Natural killer cell treated with Interleukin-12 subunit alpha and Interleukin-12 subunit beta and Interleukin-15 and Interleukin-18, amount 100 ng/mL, for 72 hours (primary cell): ENCODE measurements around the gene NINL. TPM values are rescaled to one million over a fixed set of nuclear protein-coding genes. Genes with fewer than 3 reads are reported as not detected.
"Not testable (repeated sequence)": the region's sequence is repeated elsewhere in the genome, so short reads cannot be mapped to it uniquely, and the experiment has no call there.

Source experiments
- ATAC-seq, 2 donors: fragments of 150-1000 bp; cut with Tn5 transposase in 1 of 2; sonication (Bioruptor Pico), chemical (Tn5 transposase) in 1 of 2; 2 replicates each; pipeline ENCODE4 v1.10.0; 2021
- DNase-seq: peaks from one replicate; pipeline ENCODE4 v3.0.0; 2022; ENCODE audit warnings: low spot score
- H3K27ac Mint-ChIP-seq, 2 donors: 1 replicate in 1 of 2; 2 replicates in 1 of 2; pipeline ENCODE4 v1.8.0; 2022; ENCODE audit warnings: mixed read lengths in 2 of 2, mild to moderate bottlenecking in 1 of 2, moderate library complexity in 1 of 2
- H3K27me3 Mint-ChIP-seq, 2 donors: 1 replicate in 1 of 2; 2 replicates in 1 of 2; pipeline ENCODE4 v1.8.0; 2022; ENCODE audit warnings: mixed read lengths in 2 of 2
- H3K36me3 Mint-ChIP-seq: one replicate; pipeline ENCODE4 v1.8.0; 2022; ENCODE audit warnings: mixed read lengths
- H3K4me1 Mint-ChIP-seq, 2 donors: 1 replicate in 1 of 2; 2 replicates in 1 of 2; pipeline ENCODE4 v1.8.0; 2022; ENCODE audit warnings: low read depth in 2 of 2, mixed read lengths in 2 of 2, mild to moderate bottlenecking in 1 of 2
- H3K4me3 Mint-ChIP-seq: one replicate; pipeline ENCODE4 v1.8.0; 2022; ENCODE audit warnings: mixed read lengths
- H3K9me3 Mint-ChIP-seq: 2 replicates; pipeline ENCODE4 v1.8.0; 2022; ENCODE audit warnings: mixed read lengths
- total RNA-seq, 2 donors: library from RNA; stranded (reverse); gene quantifications; one replicate each; pipeline ENCODE4 v1.2.3, GENCODE V29; 2022

The NINL gene
- total RNA-seq = 1 to 10 TPM; 1.4 to 1.6 TPM

GRCh38 chr20:25584905-25585704 is at the start of gene NINL:
TSS of gene NINL (minus strand) at chr20:25585531. CDS start at chr20:25526587, 58,944 bp downstream.
- DNase-seq (peak; percentile 65), ATAC-seq (peak; percentile 85 to 89)
- no peaks in the 10 kb centered on the region for H3K36me3 Mint-ChIP-seq
- H3K4me1 Mint-ChIP-seq = peaks cover 4 to 5% of the 10 kb centered on the region in 2 donors
- no peaks in the 10 kb centered on the region for H3K9me3 Mint-ChIP-seq
- peaks cover 13 to 16% of the 10 kb centered on the region in 2 donors for H3K27me3 Mint-ChIP-seq
- peak within 1 kb of the TSS; percentile 73 for H3K4me3 Mint-ChIP-seq
- no peak within 1 kb of the TSS for H3K27ac Mint-ChIP-seq

- no peak overlapping the region for H3K27ac Mint-ChIP-seq
- DNase-seq (no peak), ATAC-seq (no peak)
- H3K4me3 Mint-ChIP-seq = no peak overlapping the region
- H3K9me3 Mint-ChIP-seq = no peaks in the 10 kb centered on the region
- peaks cover 22% of the 10 kb centered on the region for H3K36me3 Mint-ChIP-seq
- H3K4me1 Mint-ChIP-seq = no peaks in the 10 kb centered on the region
- H3K27me3 Mint-ChIP-seq = no peaks in the 10 kb centered on the region
Observed at GRCh38 chr20:25632940-25633790, 47.8 kb upstream of the NINL start.

- not testable (repeated sequence) for H3K36me3 Mint-ChIP-seq, H3K9me3 Mint-ChIP-seq, H3K27ac Mint-ChIP-seq, ATAC-seq, H3K4me1 Mint-ChIP-seq, H3K4me3 Mint-ChIP-seq, H3K27me3 Mint-ChIP-seq, DNase-seq
Observed at GRCh38 chr20:25630615-25631014, 45.3 kb upstream of the NINL start.

- Mint-ChIP-seq H3K27me3 (no peaks in the 10 kb centered on the region), H3K36me3 (peaks cover 5% of the 10 kb centered on the region), H3K9me3 (no peaks in the 10 kb centered on the region), H3K4me3 (no peak overlapping the region), H3K4me1 (no peaks in the 10 kb centered on the region), H3K27ac (no peak overlapping the region)
- ATAC-seq (no peak), DNase-seq (no peak)
Observed at GRCh38 chr20:25629816-25630499, 44.6 kb upstream of the NINL start.

- ATAC-seq (no peak), DNase-seq (no peak)
- peaks cover 21% of the 10 kb centered on the region in 2 donors for H3K4me1 Mint-ChIP-seq
- peaks cover 9% of the 10 kb centered on the region for H3K36me3 Mint-ChIP-seq
- H3K27me3 Mint-ChIP-seq = no peaks in the 10 kb centered on the region
- H3K9me3 Mint-ChIP-seq = no peaks in the 10 kb centered on the region
- no peak overlapping the region for H3K4me3 Mint-ChIP-seq
- no peak overlapping the region for H3K27ac Mint-ChIP-seq
Observed at GRCh38 chr20:25626779-25627178, 41.4 kb upstream of the NINL start.

GRCh38 chr20:25624500-25624939 is 39.2 kb upstream of the NINL start:
- no peak for DNase-seq

GRCh38 chr20:25623736-25624499 is 38.6 kb upstream of the NINL start, which contains the start of gene NANP:
TSS of gene NANP (minus strand) at chr20:25624014. CDS start at chr20:25623948, 66 bp downstream.
- Mint-ChIP-seq H3K4me1 (peaks cover 22 to 24% of the 10 kb centered on the region in 2 donors), H3K27ac (peak within 1 kb of the TSS; percentile 95), H3K9me3 (no peaks in the 10 kb centered on the region), H3K27me3 (no peaks in the 10 kb centered on the region), H3K4me3 (peak within 1 kb of the TSS; percentile 87), H3K36me3 (peaks cover 9% of the 10 kb centered on the region)
- ATAC-seq = peak; percentile 91 to 92
- DNase-seq = peak; percentile 95

More at GRCh38 chr20:25624500-25624939, 39.2 kb upstream of the NINL start:
- Mint-ChIP-seq H3K27me3 (no peaks in the 10 kb centered on the region), H3K4me1 (peaks cover 22 to 24% of the 10 kb centered on the region in 2 donors), H3K4me3 (peak overlapping the region; percentile 87), H3K36me3 (peaks cover 9% of the 10 kb centered on the region), H3K27ac (peak overlapping the region; percentile 95), H3K9me3 (no peaks in the 10 kb centered on the region)
- ATAC-seq = no peak

- Mint-ChIP-seq H3K4me1 (peaks cover 22 to 24% of the 10 kb centered on the region in 2 donors), H3K27ac (peak overlapping the region; percentile 95), H3K4me3 (peak overlapping the region; percentile 87), H3K27me3 (no peaks in the 10 kb centered on the region), H3K36me3 (peaks cover 9% of the 10 kb centered on the region), H3K9me3 (no peaks in the 10 kb centered on the region)
- peak in 1 of 2 donors; percentile 28 for ATAC-seq
- no peak for DNase-seq
Observed at GRCh38 chr20:25623225-25623735, 37.9 kb upstream of the NINL start.

GRCh38 chr20:25622450-25623224 is 37.3 kb upstream of the NINL start:
- H3K27ac Mint-ChIP-seq = peak overlapping the region; percentile 83 to 95

GRCh38 chr20:25622049-25622448 is 36.7 kb upstream of the NINL start:
- H3K4me3 Mint-ChIP-seq = peak overlapping the region; percentile 87
- H3K27ac Mint-ChIP-seq = peak overlapping the region; percentile 83 to 95
- H3K9me3 Mint-ChIP-seq = no peaks in the 10 kb centered on the region
- H3K27me3 Mint-ChIP-seq = no peaks in the 10 kb centered on the region
- DNase-seq (no peak), ATAC-seq (no peak)
- peaks cover 24 to 28% of the 10 kb centered on the region in 2 donors for H3K4me1 Mint-ChIP-seq
- peaks cover 9% of the 10 kb centered on the region for H3K36me3 Mint-ChIP-seq

More at GRCh38 chr20:25622450-25623224, 37.3 kb upstream of the NINL start:
- Mint-ChIP-seq H3K36me3 (peaks cover 9% of the 10 kb centered on the region), H3K4me3 (peak overlapping the region; percentile 87), H3K9me3 (no peaks in the 10 kb centered on the region), H3K27me3 (no peaks in the 10 kb centered on the region), H3K4me1 (peaks cover 24 to 27% of the 10 kb centered on the region in 2 donors)
- ATAC-seq (no peak), DNase-seq (no peak)

GRCh38 chr20:25619514-25619913 is 34.2 kb upstream of the NINL start:
- H3K36me3 Mint-ChIP-seq = peaks cover 11% of the 10 kb centered on the region
- H3K4me3 Mint-ChIP-seq = no peak overlapping the region
- DNase-seq (no peak), ATAC-seq (no peak)
- H3K4me1 Mint-ChIP-seq = peaks cover 23 to 27% of the 10 kb centered on the region in 2 donors
- no peaks in the 10 kb centered on the region for H3K9me3 Mint-ChIP-seq
- H3K27ac Mint-ChIP-seq = no peak overlapping the region
- no peaks in the 10 kb centered on the region for H3K27me3 Mint-ChIP-seq

GRCh38 chr20:25608774-25609173 is 23.4 kb upstream of the NINL start:
- ATAC-seq (no peak), DNase-seq (no peak)
- H3K27ac Mint-ChIP-seq = no peak overlapping the region
- no peaks in the 10 kb centered on the region for H3K27me3 Mint-ChIP-seq
- H3K9me3 Mint-ChIP-seq = no peaks in the 10 kb centered on the region
- peaks cover 0 to 2% of the 10 kb centered on the region in 2 donors for H3K4me1 Mint-ChIP-seq
- H3K4me3 Mint-ChIP-seq = no peak overlapping the region
- no peaks in the 10 kb centered on the region for H3K36me3 Mint-ChIP-seq
